HG03575 (cell line): ENCODE data around the gene GDPD3.

Experiments used
- ATAC-seq: cut with Tn5 transposase; IDR thresholded peaks from one replicate; pipeline ENCODE4 v1.9.1; 2021; ENCODE audit not compliant: unreplicated experiment, insufficient number of reproducible peaks, low FRiP score; ENCODE audit errors: extremely low read depth

Gene GDPD3, protein sequence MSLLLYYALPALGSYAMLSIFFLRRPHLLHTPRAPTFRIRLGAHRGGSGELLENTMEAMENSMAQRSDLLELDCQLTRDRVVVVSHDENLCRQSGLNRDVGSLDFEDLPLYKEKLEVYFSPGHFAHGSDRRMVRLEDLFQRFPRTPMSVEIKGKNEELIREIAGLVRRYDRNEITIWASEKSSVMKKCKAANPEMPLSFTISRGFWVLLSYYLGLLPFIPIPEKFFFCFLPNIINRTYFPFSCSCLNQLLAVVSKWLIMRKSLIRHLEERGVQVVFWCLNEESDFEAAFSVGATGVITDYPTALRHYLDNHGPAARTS

GRCh38 chr16:30113031-30113710 lies at the start of gene GDPD3:
Gene GDPD3 (minus strand): TSS chr16:30113537. CDS start chr16:30113478, 59 bp downstream.
- no peak for ATAC-seq

DNA sequence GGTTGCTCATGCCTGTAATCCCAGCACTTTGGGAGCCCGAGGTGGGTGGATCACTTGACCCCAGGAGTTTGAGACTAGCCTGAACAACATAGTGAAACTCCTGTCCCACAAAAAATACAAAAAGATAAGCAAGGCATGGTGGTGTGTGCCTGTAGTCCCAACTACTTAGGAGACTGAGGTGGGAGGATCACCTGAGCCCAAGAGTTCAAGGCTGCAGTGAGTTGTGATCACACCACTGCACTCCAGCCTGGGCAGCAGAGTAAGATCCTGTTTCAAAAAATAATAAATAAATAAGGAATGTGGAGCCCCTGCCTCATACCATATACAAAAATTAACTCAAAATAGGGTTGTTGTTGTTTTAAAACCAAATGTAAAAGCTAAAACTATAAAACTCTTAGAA lies 43.9 kb upstream of the GDPD3 start:
- ATAC-seq = no peak

DNA sequence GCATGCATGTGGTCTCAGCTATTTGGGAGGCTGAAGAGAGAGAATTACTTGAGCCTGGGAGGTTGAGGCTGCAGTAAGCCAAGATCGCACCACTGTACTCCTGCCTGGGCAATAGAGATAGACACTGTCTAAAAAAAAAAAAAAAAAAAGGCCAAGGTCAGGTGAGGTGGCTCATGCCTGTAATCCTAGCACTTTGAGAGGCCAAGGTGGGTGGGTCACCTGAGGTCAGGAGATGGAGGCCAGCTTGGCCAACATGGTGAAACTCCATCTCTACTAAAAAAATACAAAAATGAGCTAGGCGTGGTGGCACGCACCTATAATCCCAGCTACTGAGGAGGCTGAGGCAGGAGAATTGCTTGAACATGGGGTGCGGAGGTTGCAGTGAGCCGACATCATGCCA lies 41.9 kb upstream of the GDPD3 start:
- no peak for ATAC-seq

DNA sequence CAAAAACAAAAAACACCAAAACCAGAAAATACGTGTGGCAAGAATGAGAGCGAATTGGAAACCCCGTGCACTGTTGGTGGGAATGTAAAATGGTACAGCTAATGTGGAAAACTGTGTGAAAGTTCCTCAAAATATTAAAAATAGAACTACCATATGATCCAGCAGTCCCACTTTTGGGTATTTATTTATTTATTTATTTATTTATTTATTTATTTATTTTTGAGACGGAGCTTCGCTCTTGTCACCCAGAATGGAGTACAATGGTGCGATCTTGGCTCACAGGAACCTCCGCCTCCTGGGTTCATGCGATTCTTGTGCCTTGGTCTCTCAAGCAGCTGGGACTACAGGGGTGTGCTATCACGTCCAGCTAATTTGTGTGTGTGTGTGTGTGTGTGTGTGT lies 39.2 kb upstream of the GDPD3 start:
- ATAC-seq = no peak

- ATAC-seq = no peak
Observed at GRCh38 chr16:30151091-30151490, 37.8 kb upstream of the GDPD3 start.

DNA sequence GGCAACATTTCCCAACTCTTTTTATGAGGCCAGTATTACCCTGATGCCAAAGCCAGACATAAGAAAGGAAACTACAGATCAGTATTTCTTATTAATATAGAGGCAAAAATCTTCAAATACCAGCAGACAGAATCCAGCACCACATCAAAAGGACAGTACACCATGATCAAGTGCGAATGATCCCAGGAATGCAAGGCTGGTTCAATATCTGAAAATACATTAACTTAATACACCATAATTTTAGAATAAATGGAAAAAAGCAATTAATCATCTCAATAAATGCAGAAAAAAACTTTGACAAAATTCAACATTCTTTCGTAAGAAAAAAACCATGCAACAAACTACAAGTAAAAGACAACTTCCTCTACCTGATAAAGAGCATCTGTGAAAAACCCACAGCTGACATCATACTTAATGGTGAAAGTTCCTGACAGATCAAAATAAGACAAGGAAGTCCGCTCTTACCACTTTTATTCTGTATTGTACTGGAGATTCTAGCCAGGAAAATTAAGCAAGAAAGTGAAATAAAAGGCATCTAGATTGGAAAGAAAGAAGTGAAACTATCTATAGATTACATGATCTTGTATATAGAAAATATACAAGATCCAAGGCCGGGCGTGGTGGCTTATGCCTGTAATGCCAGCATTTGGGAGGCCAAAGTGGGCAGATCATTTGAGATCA lies 36.1 kb upstream of the GDPD3 start:
- ATAC-seq = no peak

- ATAC-seq = no peak
Observed at GRCh38 chr16:30147843-30148510, 34.6 kb upstream of the GDPD3 start.

GRCh38 chr16:30145657-30146056 lies 32.3 kb upstream of the GDPD3 start:
- no peak for ATAC-seq

DNA sequence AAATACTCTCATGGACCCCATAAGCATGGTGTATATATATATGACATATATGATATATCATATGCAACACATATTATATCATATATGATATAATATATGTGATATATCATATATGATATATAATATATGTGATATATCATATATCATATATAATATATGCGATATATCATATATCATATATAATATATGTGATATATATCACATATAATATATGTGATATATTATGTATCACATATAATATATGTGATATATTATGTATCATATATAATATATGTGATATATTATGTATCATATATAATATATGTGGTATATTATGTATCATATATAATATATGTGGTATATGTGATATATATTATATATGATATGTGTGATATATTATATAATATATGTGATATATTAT lies 31.6 kb upstream of the GDPD3 start:
- no peak for ATAC-seq

DNA sequence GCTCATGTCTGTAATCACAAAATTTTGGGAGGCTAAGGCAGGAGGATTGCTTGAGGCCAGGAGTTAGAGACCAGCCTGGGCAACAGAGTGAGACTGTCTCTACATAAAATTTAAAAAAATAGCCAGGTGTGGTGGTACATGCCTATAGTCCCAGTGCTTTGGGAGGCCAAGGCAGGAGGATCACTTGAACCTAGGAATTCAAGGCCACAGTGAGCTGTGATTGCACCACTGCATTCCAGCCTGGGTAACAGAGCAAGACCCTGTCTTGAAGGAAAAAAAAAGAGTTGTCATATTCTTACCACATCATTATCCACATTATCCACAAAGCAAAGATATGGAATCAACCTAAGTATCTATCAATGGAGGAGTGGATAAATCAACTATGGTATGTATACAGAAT lies 30.7 kb upstream of the GDPD3 start:
- no peak for ATAC-seq

DNA sequence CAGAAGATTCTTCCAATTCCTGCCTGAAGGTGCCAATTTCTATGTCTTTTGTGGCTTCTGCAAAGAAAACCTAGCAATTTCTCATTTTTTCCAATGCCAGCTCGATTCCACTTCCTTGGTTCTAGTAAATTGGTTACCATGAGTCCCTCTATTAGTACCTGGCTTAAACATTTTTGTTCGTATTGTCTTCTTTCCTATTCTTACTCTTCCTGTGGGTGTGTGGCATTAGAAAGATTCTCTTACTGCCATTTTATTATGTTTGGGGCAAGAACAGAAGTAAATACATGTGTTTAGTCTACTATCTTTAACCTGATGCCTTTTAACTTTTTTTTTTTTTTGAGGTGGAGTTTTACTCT lies 30.0 kb upstream of the GDPD3 start:
- ATAC-seq = no peak

DNA sequence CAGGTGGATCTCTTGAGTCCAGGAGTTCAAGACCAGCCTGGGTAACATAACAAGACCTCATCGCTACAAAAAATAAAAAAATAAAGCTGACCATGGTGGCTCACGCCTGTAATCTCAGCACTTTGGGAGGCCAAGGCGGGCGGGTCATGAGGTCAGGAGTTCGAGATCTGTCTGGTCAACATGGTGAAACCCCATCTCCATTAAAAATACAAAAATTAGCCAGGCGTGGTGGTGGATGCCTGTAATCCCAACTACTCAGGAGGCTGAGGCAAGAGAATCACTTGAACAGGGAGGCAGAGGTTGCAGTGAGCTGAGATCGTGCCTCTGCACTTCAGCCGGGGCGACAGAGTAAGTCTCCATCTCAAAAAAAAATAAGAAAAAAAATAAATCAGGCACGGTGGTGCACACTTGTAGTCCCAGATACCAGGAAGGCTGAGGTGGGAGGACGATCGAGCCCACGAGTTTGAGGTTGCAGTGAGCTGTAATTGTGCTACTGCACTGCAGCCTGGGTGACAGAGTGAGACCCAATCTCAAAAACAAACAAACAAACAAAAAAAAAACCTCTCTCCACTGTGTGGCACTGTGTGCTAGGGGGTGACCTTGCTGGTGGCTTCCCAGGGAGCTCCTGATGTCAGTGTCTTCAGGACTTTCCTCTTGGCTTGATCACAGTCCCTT lies 29.5 kb upstream of the GDPD3 start:
- no peak for ATAC-seq

DNA sequence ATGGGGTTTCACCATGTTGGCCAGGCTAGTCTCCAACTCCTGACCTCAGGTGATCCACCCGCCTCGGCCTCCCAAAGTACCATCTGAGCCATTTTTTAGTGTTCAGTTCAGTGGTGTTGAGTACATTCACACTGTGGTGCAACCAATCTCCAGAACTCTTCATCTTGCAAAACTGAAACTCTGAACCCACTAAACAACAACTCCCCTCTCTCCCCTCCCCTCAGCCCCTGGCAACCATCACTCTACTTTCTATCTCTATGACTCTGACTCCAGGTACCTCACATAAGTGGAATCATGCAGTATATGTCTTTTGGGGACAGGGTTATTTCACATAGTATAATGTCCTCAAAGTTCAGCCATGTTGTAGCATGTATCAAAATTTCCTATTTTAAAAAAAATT lies 28.4 kb upstream of the GDPD3 start:
- no peak for ATAC-seq

GRCh38 chr16:30139583-30140481 lies 26.5 kb upstream of the GDPD3 start:
- ATAC-seq = no peak

DNA sequence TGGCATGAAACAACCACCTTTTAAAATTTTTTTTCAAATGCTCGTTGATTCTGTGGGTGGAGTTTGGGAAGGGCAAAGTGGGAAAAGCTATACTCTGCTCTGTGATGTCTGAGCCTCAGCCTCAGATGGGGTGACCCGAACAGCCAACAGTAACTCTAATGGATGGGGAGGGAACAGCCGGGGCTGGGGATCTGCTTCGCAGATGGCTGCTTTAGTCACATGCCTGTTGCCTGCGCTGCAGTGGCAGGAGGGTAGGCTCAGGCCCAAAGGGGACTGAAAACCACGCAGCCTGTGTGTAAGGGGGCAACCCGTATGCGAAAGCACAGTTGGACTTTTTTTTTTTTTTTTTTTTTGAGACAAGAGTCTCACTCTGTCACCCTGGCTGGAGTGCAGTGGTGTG lies 24.6 kb upstream of the GDPD3 start:
- ATAC-seq = no peak

DNA sequence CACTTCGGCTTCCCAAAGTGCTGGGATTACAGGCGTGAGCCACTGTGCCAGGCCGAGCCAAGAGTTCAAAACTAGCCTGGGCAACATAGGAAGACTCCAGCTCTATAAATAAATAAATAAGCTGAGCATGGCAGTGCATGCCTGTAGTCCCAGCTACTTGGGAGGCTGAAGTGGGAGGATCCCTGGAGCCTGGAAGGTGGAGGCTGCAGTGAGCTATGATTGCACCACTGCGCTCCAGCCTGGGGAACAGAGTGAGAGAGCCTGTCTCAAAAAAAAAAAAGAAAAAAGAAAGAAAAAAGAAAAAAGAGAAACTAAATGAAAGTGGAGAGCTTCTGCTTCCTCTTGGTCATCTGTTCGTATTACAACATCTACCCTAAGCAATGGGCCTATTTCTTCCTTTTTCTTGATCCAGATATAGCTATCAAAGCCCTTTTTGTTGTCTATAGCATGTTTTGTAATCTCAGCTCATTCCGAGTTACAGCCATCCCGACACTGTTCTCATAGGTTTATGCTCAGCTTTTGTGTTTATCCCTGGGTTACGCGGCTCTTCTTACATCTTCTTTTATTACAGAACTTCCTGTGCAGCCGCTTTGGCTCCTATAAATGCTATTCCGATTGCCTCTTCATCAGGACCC lies 23.8 kb upstream of the GDPD3 start:
- ATAC-seq = no peak

DNA sequence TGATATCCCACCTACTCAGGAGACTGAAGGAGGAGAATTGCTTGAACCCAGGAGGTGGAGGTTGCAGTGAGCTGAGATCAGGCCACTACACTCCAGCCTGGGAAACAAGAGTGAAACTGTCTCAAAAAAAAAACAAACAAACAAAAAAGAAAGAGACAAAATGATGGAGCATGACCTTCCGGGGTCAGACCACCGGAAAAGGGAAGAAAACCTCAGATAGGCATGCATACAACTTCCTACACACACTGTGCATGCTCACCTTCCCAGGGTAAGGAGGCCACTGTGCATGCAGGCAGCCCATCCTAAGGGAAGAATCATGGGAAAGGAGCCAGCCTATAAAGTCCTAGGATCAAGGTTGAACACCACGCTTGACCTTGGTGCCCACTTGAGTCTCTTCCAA lies 19.3 kb upstream of the GDPD3 start:
- no peak for ATAC-seq

GRCh38 chr16:30131869-30132475 lies 18.6 kb upstream of the GDPD3 start:
- no peak for ATAC-seq
